GM18498 (cell line): ENCODE data around the gene PCGF1.

ENCODE experiments used
- ATAC-seq: cut with Tn5 transposase; IDR thresholded peaks from one replicate; pipeline ENCODE4 v1.9.1; 2021; ENCODE audit warnings: mild to moderate bottlenecking, moderate library complexity; ENCODE audit not compliant: unreplicated experiment

PCGF1 gene

GRCh38 chr2:74515981-74516633, 8.6 kb upstream of the PCGF1 start:
- peak; percentile 74 for ATAC-seq

GRCh38 chr2:74515271-74515980, 7.9 kb upstream of the PCGF1 start:
- peak; percentile 29 for ATAC-seq

DNA sequence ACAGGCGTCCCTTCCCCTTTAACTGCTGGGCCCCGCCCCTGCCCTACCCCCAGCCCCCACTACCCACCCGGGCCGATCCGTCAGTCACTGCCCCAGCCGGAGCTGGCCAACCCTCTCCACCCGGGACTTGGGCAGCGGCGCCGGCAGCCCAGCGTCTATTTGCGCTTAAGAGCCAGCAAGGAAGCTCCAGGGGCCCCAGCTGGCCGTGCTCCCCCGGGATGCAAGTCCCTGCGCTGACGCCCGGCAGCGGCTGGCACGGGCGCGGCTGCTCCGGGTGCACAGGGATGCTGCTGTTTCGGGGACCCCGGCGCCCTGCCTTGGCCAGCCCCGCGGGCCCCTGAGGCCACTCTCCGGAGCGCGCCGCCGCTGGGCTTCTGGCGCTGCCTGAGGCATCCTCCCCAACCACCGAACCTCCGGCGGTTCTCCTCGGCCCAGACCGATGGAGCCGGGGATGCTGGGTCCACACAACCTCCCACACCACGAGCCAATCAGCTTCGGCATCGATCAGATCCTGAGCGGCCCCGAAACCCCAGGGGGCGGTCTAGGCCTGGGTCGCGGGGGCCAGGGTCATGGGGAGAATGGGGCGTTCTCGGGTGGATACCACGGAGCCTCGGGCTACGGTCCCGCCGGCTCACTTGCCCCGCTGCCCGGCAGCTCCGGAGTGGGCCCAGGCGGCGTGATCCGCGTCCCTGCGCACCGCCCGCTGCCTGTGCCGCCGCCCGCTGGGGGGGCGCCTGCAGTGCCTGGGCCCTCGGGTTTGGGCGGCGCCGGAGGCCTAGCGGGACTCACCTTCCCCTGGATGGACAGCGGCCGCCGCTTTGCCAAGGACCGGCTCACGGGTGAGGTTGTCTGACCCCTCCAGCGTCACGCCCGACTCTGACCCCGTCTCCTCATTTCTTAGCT, 7.1 kb upstream of the PCGF1 start, which contains the start of gene TLX2:
TSS of gene TLX2 (plus strand) at position 83 of the 903 bp plus-strand sequence. CDS start at position 440, 357 bp downstream.
- no peak for ATAC-seq

- ATAC-seq, result no peak
Observed at GRCh38 chr2:74513605-74514367, 6.3 kb upstream of the PCGF1 start.

GRCh38 chr2:74512744-74513604, 5.5 kb upstream of the PCGF1 start:
- ATAC-seq, result no peak

GRCh38 chr2:74511104-74511989, 3.9 kb upstream of the PCGF1 start:
- ATAC-seq, result no peak

GRCh38 chr2:74510272-74510671, 2.8 kb upstream of the PCGF1 start:
- no peak for ATAC-seq

DNA sequence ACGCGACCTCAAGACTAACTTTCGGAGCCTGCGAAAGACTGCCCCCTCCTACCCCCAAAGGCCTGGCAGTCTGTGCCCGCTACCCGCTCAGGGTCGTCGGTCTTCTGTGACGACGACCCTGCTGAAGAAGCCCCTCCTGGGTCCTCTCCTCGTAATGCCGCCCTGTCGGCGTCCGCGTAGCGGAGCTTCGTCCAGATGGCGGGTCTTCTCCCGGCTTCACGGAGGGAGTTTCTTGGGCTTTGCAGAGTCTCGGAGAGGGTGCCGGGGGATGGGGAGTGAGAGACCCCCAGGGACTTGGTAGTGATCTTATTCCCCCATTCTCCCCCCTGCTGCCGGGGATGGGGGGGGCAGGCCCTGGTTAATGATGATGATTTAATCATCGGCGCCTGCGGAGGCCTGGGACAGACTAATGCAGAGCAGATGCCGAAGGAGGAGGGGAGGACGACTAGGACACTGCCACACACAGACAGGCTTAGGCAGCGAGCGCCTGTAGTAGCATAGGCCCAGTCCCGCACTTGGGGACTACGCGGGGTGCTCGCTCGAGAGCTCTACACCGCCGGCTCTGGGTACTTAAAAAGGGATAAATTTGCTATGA, 528 bp upstream of the PCGF1 start:
- ATAC-seq, result peak; percentile 12

GRCh38 chr2:74505448-74506246, 1.8 kb downstream of the PCGF1 start:
- ATAC-seq, result no peak

- ATAC-seq, result no peak
Observed at GRCh38 chr2:74504591-74504990, 2.9 kb downstream of the PCGF1 start.

DNA sequence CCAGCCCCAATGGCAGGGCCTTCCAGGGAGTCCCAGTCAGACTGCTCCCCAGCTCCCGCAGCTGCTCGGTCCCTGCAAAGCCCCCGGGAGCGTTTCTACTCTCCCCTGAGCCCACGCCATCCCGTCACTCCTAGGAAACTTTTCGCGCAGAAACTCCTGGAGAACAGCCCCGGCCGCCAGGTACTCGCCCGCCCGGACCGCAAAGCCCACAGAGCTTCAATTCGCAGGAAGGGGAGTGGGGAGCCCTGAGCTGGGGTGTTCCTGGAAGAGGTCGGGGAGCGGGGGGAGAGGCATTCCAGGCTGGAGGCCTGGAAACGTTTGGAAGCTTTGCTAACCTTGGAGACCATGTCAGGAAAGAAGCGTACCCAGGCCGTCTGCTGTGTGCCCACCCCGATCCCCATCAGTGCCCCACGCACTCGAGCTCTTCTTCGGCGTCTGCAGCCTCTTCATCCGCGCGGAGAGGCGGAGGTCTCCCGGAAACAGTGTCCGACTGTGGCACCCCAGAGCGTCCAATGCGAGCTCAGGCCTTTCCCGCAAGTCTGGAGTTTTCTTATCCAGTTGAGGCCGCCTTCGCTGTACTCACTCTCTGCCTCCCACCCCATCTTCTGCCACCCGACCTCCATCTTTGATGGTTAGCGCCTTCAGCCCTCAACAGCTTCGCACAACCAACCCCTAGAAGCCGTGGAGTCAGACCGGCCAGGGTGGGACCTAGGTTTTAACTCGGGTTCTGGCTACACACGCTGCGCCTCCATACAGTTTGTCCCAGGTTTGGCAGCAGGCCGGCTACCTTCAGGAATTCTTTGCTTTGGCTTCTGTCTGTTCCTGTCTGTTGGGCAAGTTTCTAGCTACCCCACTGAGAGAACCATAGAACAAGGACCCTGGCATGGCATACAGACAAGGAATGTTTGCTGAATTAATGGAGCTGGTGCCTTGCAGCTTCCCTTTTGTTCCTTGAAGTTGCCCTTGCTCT, 3.7 kb downstream of the PCGF1 start:
- no peak for ATAC-seq

GRCh38 chr2:74502720-74503505, 4.6 kb downstream of the PCGF1 start:
- ATAC-seq, result peak; percentile 45

DNA sequence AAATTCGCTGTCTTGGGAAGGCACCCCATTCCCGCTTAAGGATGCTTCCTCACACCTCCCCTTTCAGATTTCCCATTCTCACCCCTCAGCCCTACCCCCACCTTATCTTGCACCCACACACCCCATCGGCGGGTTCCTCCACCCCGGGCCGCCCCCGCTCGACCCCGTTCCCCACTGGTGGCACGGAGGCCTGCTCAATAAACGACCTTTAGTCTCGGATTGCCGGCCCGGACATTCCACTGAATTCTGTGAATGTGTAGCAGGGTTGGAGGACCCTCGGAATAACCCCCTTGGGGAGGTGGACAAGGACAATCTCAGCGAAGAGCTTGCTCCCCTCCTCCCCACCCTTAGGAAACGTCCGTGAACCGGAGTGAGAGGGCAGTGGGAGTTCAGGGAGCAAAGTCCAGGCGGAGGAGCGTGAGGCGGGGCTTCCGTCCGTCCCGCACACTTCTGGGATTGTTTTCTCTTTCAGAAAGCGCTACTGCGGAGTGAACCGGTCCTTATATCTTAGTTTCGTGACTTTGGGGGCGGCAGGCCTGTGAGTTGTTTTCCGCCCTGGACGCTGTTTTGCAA, 5.3 kb downstream of the PCGF1 start:
- no peak for ATAC-seq

GRCh38 chr2:74501335-74502071, 6.0 kb downstream of the PCGF1 start:
- ATAC-seq, result no peak

GRCh38 chr2:74500578-74500946, 6.9 kb downstream of the PCGF1 start:
- ATAC-seq, result no peak
